Esophagus muscularis mucosa (tissue), 4 donors: Measurements from ENCODE around the gene CTNS. TPM values are rescaled to one million over a fixed set of nuclear protein-coding genes. Genes with fewer than 3 reads are reported as not detected.
A peak's percentile ranks its signal among the peaks of the same experiment; 100 is the strongest.

Experiments used
- DNase-seq: peaks from one replicate; pipeline ENCODE4 v3.0.0-alpha.2; 2017; ENCODE audit errors: extremely low spot score
- H3K27ac ChIP-seq, 4 donors: fragments of 200-600 bp; sonication (generic); replicated peaks in 1 of 4; 1 replicate in 3 of 4; 2 replicates in 1 of 4; pipeline ENCODE4 v1.5.1; 2016 to 2019; ENCODE audit warnings: mild to moderate bottlenecking in 1 of 4
- H3K27me3 ChIP-seq, 4 donors: fragments of 200-600 bp; sonication (generic); one replicate each; pipeline versions ENCODE4 v1.5.1 to v1.6.0; 2016 to 2019
- H3K36me3 ChIP-seq, 4 donors: fragments of 200-600 bp; sonication (generic); one replicate each; pipeline ENCODE4 v1.5.1; 2016 to 2019
- H3K4me1 ChIP-seq, 4 donors: fragments of 200-600 bp; sonication (generic); one replicate each; pipeline ENCODE4 v1.5.1; 2016 to 2019
- H3K4me3 ChIP-seq, 4 donors: fragments of 200-600 bp; sonication (generic); 1 replicate in 2 of 4; 2 replicates in 2 of 4; pipeline ENCODE4 v1.5.1; 2016 to 2019; ENCODE audit warnings: mild to moderate bottlenecking in 4 of 4, moderate library complexity in 1 of 4
- H3K9me3 ChIP-seq, 4 donors: fragments of 200-600 bp; sonication (generic); 1 replicate in 3 of 4; 2 replicates in 1 of 4; pipeline ENCODE4 v1.5.1; 2016 to 2019
- EP300 ChIP-seq: sonication (generic); formaldehyde crosslinking; IDR thresholded peaks from one replicate; pipeline ENCODE4 v1.6.1; 2017; ENCODE audit warnings: antibody characterized with exemption
- POLR2A ChIP-seq: fragments of 450-650 bp; IDR thresholded peaks from one replicate; pipeline ENCODE4 v1.6.1; 2017; ENCODE audit warnings: antibody characterized with exemption, moderate library complexity, mild to moderate bottlenecking, low read depth
- POLR2AphosphoS5 ChIP-seq, 2 donors: sonication (generic); formaldehyde crosslinking; IDR thresholded peaks; one replicate each; pipeline ENCODE4 v1.6.1; 2017; ENCODE audit warnings: antibody characterized with exemption in 2 of 2
- WGBS: methylation state at CpG from one replicate; pipeline ENCODE4 v1.1.5; 2018; 5-methylcytosine and 5-hydroxymethylcytosine counted together
- intact Hi-C: fragments of 100-400 bp; cut with DNase I; formaldehyde crosslinking; loops from one replicate; pipeline ENCODE4 v1.15.1; 2023
- total RNA-seq, 4 donors: library from RNA; depleted of rRNA; stranded (reverse); fragments of >200 nt; gene quantifications; one replicate each; pipeline versions ENCODE4 v1.1.0 to v1.2.1, GENCODE V29; 2016
- TF ChIP-seq, protein P1 (sequence below), 3 experiments: fragments of 200-600 bp in 2 of 3; fragments of 450-650 bp in 1 of 3; sonication (generic) in 2 of 3; IDR thresholded peaks; one replicate each; pipeline ENCODE4 v1.5.1; 2017 to 2019; ENCODE audit warnings: antibody characterized with exemption in 3 of 3, mild to moderate bottlenecking in 2 of 3, moderate library complexity in 1 of 3

Gene CTNS
- total RNA-seq, 4 donors from 2014 or later, result 10.4 to 20.3 (median 15.5) TPM

GRCh38 chr17:3621146-3621720, 15.3 kb upstream of the CTNS start:
- no peak for DNase-seq
- TF ChIP-seq POLR2AphosphoS5 (IDR thresholded peaks at IDR 0.05) (no peak), EP300 (no peak), POLR2A (no peak)
- TF ChIP-seq, protein P1, sequence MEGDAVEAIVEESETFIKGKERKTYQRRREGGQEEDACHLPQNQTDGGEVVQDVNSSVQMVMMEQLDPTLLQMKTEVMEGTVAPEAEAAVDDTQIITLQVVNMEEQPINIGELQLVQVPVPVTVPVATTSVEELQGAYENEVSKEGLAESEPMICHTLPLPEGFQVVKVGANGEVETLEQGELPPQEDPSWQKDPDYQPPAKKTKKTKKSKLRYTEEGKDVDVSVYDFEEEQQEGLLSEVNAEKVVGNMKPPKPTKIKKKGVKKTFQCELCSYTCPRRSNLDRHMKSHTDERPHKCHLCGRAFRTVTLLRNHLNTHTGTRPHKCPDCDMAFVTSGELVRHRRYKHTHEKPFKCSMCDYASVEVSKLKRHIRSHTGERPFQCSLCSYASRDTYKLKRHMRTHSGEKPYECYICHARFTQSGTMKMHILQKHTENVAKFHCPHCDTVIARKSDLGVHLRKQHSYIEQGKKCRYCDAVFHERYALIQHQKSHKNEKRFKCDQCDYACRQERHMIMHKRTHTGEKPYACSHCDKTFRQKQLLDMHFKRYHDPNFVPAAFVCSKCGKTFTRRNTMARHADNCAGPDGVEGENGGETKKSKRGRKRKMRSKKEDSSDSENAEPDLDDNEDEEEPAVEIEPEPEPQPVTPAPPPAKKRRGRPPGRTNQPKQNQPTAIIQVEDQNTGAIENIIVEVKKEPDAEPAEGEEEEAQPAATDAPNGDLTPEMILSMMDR (IDR thresholded peaks at IDR 0.05), result no peak
- Histone ChIP-seq H3K27ac (no peak overlapping the region), H3K36me3 (peaks cover 45 to 98% (median 92%) of the 10 kb centered on the region in 4 donors), H3K4me3 (no peak overlapping the region), H3K27me3 (no peaks in the 10 kb centered on the region), H3K9me3 (no peaks in the 10 kb centered on the region), H3K4me1 (no peaks in the 10 kb centered on the region)
- 95% methylated on average over 8 of the region's 8 CpGs for WGBS
- intact Hi-C loops, result no loop called here

GRCh38 chr17:3622977-3623594, 13.5 kb upstream of the CTNS start:
- Histone ChIP-seq H3K27ac (no peak overlapping the region), H3K4me3 (no peak overlapping the region), H3K9me3 (no peaks in the 10 kb centered on the region), H3K36me3 (peaks cover 38 to 98% (median 91%) of the 10 kb centered on the region in 4 donors), H3K4me1 (no peaks in the 10 kb centered on the region), H3K27me3 (no peaks in the 10 kb centered on the region)
- intact Hi-C loops, result no loop called here
- DNase-seq, result no peak
- TF ChIP-seq POLR2A, result no peak
- no peak for TF ChIP-seq EP300
- TF ChIP-seq, protein P1 (IDR thresholded peaks at IDR 0.05), result no peak
- TF ChIP-seq POLR2AphosphoS5 (IDR thresholded peaks at IDR 0.05), result no peak
- 88% methylated on average over 15 of the region's 16 CpGs for WGBS

- DNase-seq, result no peak
- Histone ChIP-seq H3K27me3 (no peaks in the 10 kb centered on the region), H3K36me3 (peaks cover 22 to 93% (median 83%) of the 10 kb centered on the region in 4 donors), H3K4me1 (peaks cover 0 to 4% (median 0%) of the 10 kb centered on the region in 4 donors), H3K4me3 (no peak overlapping the region), H3K27ac (peak overlapping the region in 1 of 4 donors; percentile 1), H3K9me3 (no peaks in the 10 kb centered on the region)
- WGBS, result 84% methylated on average over 16 of the region's 16 CpGs
- TF ChIP-seq POLR2AphosphoS5 (IDR thresholded peaks at IDR 0.05), result no peak
- TF ChIP-seq, protein P1 (IDR thresholded peaks at IDR 0.05), result no peak
- TF ChIP-seq EP300, result no peak
- no peak for TF ChIP-seq POLR2A
- intact Hi-C loops, result no loop called here
Observed at GRCh38 chr17:3626831-3627768, 9.5 kb upstream of the CTNS start.

DNA sequence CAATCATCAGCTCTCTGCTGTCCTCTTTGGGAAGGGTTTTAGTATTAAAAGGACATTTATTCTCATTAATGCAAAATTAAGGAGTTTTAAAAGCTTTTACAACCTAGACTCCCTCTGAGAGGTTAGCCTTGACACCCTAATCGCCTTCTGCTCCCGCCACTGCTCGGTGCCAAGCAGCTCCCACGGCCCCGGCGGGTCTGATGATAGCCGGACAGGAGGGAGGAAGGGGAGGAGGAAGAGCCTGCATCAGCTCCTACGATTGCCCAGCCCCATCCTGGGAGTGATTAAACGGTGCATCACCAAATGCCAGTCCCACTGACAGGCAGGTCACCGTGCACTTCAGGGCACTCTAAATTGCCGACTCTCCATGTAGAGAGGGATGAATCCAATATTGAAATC, 8.8 kb upstream of the CTNS start:
- Histone ChIP-seq H3K4me1 (peaks cover 0 to 4% (median under 1%) of the 10 kb centered on the region in 4 donors), H3K4me3 (no peak overlapping the region), H3K9me3 (no peaks in the 10 kb centered on the region), H3K27ac (no peak overlapping the region), H3K36me3 (peaks cover 22 to 92% (median 77%) of the 10 kb centered on the region in 4 donors), H3K27me3 (no peaks in the 10 kb centered on the region)
- no peak for DNase-seq
- intact Hi-C loops, result no loop called here
- WGBS, result 84% methylated on average over 11 of the region's 11 CpGs
- TF ChIP-seq, protein P1 (IDR thresholded peaks at IDR 0.05), result no peak
